Stimulated activated CD4-positive, alpha-beta T cell treated with anti-CD3 and anti-CD28 coated beads, Interleukin-4, amount 100 ng/mL, for 48 hours (primary cell): ENCODE measurements around the gene ACAA1.
"Not testable (repeated sequence)": the region's sequence is repeated elsewhere in the genome, so short reads cannot be mapped to it uniquely, and the experiment has no call there.

Experiments
- DNase-seq, 2 donors: peaks; one replicate each; pipeline ENCODE4 v3.0.0-alpha.2; 2020; ENCODE audit warnings: low read depth in 2 of 2

The ACAA1 gene

DNA sequence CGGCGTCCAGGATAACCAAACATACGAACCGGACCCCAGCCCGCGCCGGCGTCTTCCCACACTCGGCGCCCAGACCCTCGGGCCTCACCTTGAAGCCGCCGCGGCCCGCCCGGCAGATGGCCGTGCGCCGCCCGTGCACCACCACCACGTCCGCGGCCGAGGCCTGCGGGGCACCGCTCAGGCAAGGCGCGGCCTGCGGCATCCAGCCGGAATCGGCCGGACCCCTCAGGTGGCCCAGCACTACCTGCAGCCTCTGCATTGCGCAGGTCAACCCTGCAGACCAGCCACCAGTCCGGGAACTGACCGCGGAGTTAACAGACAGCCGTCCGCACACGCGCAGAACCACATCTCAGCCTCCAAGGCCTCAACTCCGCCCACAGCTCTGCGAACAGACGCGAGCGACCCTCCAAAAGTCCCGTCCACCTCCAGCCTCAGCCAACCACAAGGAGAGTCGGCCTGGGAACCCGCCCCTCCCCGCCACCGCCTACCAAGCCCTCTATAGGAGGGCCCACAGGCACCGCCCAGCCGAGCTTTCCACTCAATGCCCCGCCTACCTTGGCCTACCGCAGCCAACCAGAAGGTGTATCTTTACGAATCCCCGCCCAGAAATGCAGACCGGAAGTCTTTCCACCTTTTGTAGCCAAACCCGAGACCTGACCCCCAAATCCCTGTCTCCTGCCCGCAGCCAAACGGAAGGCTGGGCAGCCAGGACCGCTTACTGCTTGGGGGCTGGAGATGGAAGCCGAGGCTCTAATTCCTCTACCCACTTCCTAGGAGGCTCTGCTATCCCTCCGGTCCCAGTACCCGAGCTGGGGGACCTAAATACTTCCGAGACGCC lies at the start of gene ACAA1:
Gene ACAA1 (minus strand): TSS at position 351 of the 838 bp plus-strand sequence. CDS start 92 bp downstream, at position 259.
- peak; percentile 96 to 99 for DNase-seq

- no peak for DNase-seq
Observed at GRCh38 chr3:38177181-38177580, 40.3 kb upstream of the ACAA1 start.

DNA sequence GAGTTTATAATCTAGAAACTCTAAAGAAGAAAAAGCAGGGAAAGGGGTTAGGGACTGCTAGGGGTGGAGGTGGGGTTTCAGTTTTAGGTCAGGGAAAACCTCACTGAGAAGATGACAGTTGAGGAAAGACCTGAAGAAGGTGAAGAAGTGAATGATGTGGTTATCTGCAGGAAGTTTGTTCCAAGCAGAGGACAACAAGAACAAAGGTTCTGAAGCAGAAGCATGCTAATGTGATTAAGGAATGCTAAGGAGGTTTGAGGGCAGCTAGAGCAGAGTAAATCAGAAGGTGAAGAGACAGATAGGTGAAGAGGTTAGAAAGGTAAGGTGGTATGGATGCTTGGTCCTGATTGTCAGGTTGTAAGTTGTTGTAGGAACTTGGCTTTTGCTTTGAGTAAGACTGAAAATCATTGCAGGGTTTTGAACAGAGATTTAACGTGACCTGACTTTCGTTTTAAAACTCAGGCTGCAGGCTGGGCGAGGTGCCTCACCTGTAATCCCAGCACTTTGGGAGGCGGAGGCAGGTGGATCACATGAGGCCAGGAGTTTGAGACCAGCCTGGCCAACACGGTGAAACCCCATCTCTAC lies 37.0 kb upstream of the ACAA1 start:
- no peak for DNase-seq

- DNase-seq, result no peak
Observed at GRCh38 chr3:38171622-38172021, 34.7 kb upstream of the ACAA1 start.

DNA sequence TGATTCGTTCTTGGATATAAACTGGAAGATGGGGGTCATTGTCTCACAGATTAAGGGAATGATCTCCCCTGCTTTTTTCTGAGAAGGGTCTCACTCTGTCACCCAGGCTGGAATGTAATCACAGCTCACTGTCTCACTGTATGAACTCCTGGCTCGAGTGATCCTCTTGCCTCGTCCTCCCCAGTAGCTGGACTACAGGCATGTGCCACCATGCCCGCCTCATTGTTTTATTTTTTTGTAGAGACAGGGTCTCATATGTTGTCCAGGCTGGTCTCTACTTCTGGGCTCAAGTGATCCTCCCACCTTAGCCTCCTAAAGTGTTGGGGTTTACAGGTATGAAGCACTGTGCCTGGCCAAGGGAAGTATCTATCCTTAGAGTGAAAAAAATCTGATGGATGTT lies 33.8 kb upstream of the ACAA1 start:
- no peak for DNase-seq

GRCh38 chr3:38169027-38169317 lies 32.0 kb upstream of the ACAA1 start:
- DNase-seq, result no peak

DNA sequence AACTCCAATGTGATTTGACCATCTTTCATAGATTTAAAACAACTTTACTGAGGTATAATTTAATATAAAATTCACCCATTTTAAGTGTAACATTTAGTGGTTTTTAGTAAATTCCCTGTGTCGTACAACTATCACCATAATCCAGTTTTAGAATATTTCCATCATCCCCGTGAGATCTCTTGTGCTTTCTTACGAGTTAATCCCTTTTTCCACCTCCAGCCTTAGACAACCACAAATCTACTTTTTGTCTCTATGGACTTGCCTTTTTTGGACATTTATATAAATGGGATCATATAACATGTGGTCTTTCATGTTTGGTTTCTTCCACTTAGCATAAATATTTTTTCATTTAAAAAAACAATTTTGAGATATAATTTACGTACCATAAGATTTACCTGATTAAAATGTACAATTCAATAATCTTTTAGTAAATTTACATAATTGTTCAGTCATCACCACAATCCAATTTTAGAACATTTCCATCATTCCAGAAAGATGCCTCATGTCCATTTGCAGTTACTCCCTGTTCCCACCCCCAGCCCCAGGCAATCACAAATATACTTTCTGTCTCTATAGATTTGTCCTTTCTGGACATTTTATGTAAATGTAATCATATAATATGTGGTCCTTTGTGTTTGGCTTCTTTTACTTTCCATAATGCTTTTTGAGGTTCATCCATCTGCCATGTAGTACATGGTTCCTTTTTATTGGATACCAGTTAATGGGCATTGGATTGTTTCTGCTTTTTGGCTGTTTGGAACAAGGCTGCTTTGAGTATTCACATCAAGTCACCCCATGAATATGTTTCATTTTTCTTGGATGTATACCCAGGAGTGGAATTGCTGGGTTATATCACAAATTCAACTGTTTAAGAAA lies 31.5 kb upstream of the ACAA1 start:
- DNase-seq, result no peak

DNA sequence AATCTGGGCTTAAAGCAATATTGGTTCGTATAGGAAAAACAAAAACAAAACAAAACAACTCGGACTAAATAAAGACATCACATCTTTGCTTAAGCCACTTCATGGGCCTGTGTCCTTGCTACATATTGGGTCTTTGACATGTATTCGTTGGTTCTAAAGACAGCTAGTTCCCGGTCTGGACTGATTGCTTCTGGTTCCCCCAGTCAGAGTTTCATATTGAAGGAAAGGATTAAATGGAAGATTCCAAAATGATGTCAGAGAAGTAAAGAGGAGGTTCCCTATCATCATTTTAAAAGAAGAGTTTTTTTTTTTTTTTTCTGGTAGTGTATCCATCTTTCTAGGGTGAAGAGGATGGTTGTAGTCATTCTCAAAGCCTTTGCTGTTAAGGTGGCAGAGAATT lies 30.7 kb upstream of the ACAA1 start:
- no peak for DNase-seq

GRCh38 chr3:38165722-38166387 lies 28.9 kb upstream of the ACAA1 start:
- DNase-seq, result no peak

DNA sequence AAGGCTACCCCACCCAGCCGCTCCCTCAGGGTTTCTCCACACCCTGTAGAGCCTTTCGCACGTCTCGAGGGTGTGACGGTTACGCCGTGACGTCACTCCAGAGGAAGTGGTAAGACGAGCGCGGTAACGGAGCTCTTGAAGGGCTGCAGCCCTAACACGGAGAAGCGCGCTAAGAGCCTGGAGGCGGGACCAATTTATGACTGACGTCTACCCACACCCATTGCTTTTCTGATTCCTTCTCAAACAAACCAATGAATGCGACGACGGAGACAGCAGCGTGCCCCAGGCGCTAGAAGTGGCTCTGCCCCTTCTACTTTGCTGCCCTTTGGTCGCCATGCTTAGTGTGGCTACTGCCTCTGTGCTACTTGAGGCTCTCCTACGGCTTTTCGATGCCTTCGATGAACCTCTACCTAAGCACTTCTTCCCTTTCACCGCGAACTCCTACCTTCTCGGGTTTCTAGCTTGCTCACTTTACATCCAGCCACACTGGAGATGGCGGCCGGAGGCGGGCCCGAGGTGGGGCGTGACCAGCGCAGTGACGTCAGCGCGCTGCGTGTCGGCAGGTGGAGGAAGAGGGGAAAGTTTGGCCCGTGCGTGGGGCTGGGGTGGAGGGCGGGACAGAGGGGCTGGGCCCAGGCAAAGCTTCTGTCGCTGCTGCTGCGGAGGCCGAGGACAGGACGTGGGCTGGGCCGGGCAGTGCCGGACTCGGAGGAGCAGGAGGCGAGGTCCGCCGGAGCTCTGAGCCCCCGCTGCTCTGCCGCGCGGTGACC lies 28.2 kb upstream of the ACAA1 start, which contains the start of gene OXSR1:
Gene OXSR1 (plus strand): TSS at position 586 of the 770 bp plus-strand sequence. CDS start 340 bp downstream, outside the sequence.
- DNase-seq, result peak; percentile 93

GRCh38 chr3:38164643-38164951 lies 27.7 kb upstream of the ACAA1 start:
- no peak for DNase-seq

DNA sequence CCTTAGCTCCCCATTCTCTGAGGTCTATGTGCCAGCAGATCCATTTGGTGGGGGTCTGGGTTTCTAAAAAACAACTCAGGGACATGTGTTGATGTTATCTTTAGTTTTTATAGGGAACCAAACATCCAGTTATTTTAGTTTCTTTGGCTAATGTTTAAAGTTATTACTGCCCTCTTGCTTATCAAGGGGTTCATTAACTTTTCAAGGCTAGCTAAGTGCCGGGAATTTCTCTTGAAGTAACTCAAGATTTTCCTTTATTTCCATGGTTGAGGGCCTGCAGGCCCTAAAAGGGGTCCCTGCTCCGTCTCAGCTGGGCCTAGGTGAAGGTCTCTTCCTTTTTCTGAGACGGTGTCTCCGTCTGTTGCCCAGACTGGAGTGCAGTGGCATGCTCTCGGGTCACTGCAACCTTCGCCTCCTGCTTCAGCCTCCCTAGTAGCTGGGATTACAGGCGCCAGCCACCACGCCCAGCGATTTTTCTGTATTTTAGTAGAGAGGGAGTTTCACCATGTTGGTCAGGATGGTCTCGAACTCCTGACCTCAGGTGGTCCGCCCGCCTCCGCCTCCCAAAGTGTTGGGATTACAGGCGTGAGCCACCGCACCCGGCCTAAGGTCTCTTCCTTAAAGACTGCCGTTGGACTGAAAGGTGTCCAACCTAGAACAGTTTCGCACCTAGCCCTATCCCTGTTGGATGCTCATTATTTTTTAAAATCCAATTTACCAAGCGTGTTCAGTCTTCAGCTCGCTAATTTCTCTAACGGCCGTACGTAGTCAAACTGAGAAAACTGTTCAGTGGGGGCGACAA lies 27.1 kb upstream of the ACAA1 start:
- no peak for DNase-seq

DNA sequence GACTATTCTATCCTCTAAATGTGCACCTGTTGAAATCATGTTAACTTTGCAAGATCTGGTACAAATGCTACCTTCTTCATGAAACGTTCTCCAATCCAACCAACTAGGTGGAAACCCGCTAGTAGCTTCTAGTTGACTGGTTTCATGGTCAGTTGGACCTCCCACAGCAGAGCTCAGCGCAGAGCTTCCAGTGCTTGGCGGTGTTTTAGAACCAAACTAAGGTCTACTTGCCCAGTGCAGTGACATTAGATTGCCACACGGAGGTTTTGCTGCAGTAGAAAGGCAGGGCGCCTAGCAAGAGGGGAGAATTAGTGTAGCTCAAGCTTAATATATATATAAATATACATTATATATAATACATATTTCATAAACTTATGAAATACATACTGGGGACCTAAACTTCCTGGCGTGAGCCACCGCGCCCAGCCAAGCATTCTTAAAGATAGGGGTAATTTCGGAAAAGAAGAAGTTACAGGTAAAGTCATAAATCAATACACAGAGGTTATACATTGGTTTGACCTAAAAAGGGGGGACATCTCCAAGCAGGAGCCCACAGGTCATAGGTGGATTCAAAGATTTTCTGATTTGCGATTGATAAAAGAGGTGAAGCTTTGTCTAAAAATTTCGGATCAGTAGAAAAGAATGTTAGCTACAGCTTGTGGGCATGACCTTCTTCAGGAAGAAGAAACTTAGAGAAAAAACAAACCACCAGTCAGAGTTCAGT lies 26.4 kb upstream of the ACAA1 start:
- DNase-seq, result no peak

DNA sequence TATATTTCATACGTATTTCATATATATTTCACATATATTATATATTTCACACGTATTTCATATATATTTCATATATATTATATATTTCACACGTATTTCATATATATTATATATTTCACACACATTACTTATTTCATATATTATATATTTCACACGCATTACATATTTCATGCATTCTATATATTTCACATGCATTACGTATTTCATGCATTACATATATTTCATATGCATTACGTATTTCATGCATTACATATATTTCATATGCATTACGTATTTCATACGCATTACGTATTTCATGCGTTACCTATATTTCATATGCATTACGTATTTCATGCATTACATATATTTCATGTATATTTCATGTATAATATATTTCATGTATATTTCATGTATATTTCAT lies 23.8 kb upstream of the ACAA1 start:
- DNase-seq, result not testable (repeated sequence)

GRCh38 chr3:38158472-38158871 lies 21.5 kb upstream of the ACAA1 start:
- no peak for DNase-seq

- DNase-seq, result no peak
Observed at GRCh38 chr3:38157595-38157994, 20.7 kb upstream of the ACAA1 start.

- DNase-seq, result no peak
Observed at GRCh38 chr3:38157117-38157516, 20.2 kb upstream of the ACAA1 start.

DNA sequence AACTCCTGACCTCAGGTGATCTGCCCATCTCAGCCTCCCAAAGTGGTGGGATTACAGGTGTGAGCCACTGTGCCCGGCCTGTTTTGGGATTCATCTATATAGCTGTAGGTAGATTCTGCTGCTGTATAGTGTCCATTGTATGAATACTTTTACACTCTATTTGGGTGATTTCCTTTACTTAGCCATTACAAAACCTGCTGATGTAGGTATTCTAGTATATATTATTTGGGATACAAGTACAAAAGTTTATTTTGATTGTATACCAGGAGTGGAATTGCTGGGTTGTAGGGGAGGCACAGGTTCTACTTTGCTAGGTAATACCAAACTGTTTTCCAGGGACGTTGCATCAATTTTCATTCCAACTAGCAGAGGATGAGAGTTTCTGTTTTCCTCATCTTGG lies 18.9 kb upstream of the ACAA1 start:
- no peak for DNase-seq

DNA sequence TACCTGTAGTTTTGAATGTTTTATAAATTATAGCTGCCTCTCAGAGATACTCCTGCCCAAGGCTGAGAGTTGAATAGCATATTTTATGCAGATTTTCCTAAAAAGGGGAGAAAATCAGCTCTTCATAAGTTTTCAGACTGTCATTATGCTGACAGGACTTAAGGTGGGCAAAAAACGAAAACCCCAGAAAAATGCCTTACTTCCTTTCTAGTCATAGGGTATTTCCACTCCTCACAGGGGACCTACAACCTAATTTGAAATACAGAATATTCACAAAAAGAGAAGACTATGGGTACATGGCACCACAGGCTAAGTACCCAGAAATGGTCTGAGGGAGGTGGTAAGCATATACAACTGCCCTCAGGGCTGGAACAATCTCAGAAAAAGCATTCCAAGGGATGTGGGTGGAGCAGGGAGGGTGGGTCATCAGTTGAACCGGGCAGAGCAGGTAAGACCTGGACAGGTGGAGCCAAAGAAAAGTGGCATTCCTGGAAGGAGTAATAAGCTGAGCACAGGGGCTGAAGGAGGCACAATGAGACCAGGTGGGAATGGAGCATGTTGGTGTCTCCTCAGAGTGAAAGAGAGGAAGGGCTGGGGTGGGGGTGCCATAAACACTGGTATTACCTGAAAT lies 17.8 kb upstream of the ACAA1 start:
- no peak for DNase-seq
